ENCODE data around the gene CAPSL.
"Not testable (repeated sequence)": the region's sequence is repeated elsewhere in the genome, so short reads cannot be mapped to it uniquely, and the experiment has no call there.

CAPSL gene

GRCh38 chr5:35904443-35905132, 33.8 kb downstream of the CAPSL start:
- no peak for DNase-seq

GRCh38 chr5:35903631-35904203, 34.7 kb downstream of the CAPSL start:
- DNase-seq = no peak

- no peak for DNase-seq
Measured at GRCh38 chr5:35902046-35902672, 36.3 kb downstream of the CAPSL start.

GRCh38 chr5:35900972-35901695, 37.3 kb downstream of the CAPSL start:
- no peak for DNase-seq

GRCh38 chr5:35899800-35900199, 38.6 kb downstream of the CAPSL start:
- no peak for DNase-seq

- no peak for DNase-seq
Measured at GRCh38 chr5:35898952-35899660, 39.3 kb downstream of the CAPSL start.

- DNase-seq = no peak
Measured at GRCh38 chr5:35894131-35894530, 44.3 kb downstream of the CAPSL start.

GRCh38 chr5:35892799-35893198, 45.6 kb downstream of the CAPSL start:
- not testable (repeated sequence) for DNase-seq

- DNase-seq = no peak
Measured at GRCh38 chr5:35890021-35891020, 48.1 kb downstream of the CAPSL start.

- no peak for DNase-seq
Measured at GRCh38 chr5:35887321-35888100, 50.9 kb downstream of the CAPSL start.

- DNase-seq = no peak
Measured at GRCh38 chr5:35886381-35886780, 52.0 kb downstream of the CAPSL start.

- DNase-seq = no peak
Measured at GRCh38 chr5:35884773-35885172, 53.6 kb downstream of the CAPSL start.

GRCh38 chr5:35884191-35884769, 54.1 kb downstream of the CAPSL start:
- no peak for DNase-seq

- no peak for DNase-seq
Measured at GRCh38 chr5:35881758-35882157, 56.7 kb downstream of the CAPSL start.

GRCh38 chr5:35880156-35880555, 58.3 kb downstream of the CAPSL start:
- no peak for DNase-seq

GRCh38 chr5:35879649-35880048, 58.8 kb downstream of the CAPSL start:
- DNase-seq = no peak

- no peak for DNase-seq
Measured at GRCh38 chr5:35879096-35879495, 59.3 kb downstream of the CAPSL start.

GRCh38 chr5:35878079-35878478, 60.3 kb downstream of the CAPSL start:
- DNase-seq = no peak

GRCh38 chr5:35877655-35878054, 60.8 kb downstream of the CAPSL start:
- DNase-seq = no peak

- DNase-seq = no peak
Measured at GRCh38 chr5:35876922-35877321, 61.5 kb downstream of the CAPSL start.

- DNase-seq = no peak
Measured at GRCh38 chr5:35876454-35876853, 62.0 kb downstream of the CAPSL start.

All from NCI-H2081 treated with DMSO at 0.1 percent for 48 hours (cell line).